Activated B cell treated with CpG ODN at 0.5 μM for 24 hours (primary cell): ENCODE results near the gene RAB43. TPM values are rescaled to one million over a fixed set of nuclear protein-coding genes. Genes with fewer than 3 reads are reported as not detected.

Experiments used
- ATAC-seq: fragments of 200-7000 bp; cut with Tn5 transposase; one replicate; pipeline ENCODE4 v1.10.0; 2021; ENCODE audit warnings: low read depth, mild to moderate bottlenecking, moderate library complexity
- CTCF ChIA-PET: fragments of 350-600 bp; sonication (Branson Sonifier 250); formaldehyde crosslinking; loops from one replicate; lab custom pipeline; 2021; ENCODE audit warnings: antibody characterized with exemption; lab: Charles Lee
- POLR2A ChIA-PET: fragments of 350-600 bp; sonication (Branson Sonifier 250); formaldehyde crosslinking; loops from one replicate; lab custom pipeline; 2021; ENCODE audit warnings: antibody characterized with exemption; lab: Charles Lee
- DNase-seq: peaks from one replicate; pipeline ENCODE4 v3.0.0; 2022
- H3K27ac Mint-ChIP-seq: one replicate; pipeline ENCODE4 v1.8.0; 2020; ENCODE audit warnings: mixed read lengths
- H3K27me3 Mint-ChIP-seq: one replicate; pipeline ENCODE4 v1.8.0; 2021; ENCODE audit warnings: mixed read lengths
- H3K36me3 Mint-ChIP-seq: one replicate; pipeline ENCODE4 v1.8.0; 2021; ENCODE audit warnings: low read depth, mixed read lengths
- H3K4me1 Mint-ChIP-seq: one replicate; pipeline ENCODE4 v1.8.0; 2021; ENCODE audit warnings: mixed read lengths
- H3K4me3 Mint-ChIP-seq: one replicate; pipeline ENCODE4 v1.8.0; 2020; ENCODE audit warnings: mild to moderate bottlenecking, mixed read lengths
- H3K9me3 Mint-ChIP-seq: one replicate; pipeline ENCODE4 v1.8.0; 2020; ENCODE audit warnings: mixed read lengths
- CTCF ChIP-seq: fragments of 200-600 bp; IDR thresholded peaks from one replicate; pipeline ENCODE4 v1.8.0; 2022; ENCODE audit warnings: antibody characterized with exemption, mild to moderate bottlenecking
- intact Hi-C: fragments of 100-400 bp; cut with micrococcal nuclease; formaldehyde crosslinking; loops from one replicate; pipeline ENCODE4 v1.15.1; 2024
- total RNA-seq: library from RNA; stranded (reverse); gene quantifications from 2 replicates; pipeline ENCODE4 v1.2.3, GENCODE V29; 2022

The RAB43 gene
- total RNA-seq, 1 donor from 2014 or later = 12.8 TPM

- no peak for TF ChIP-seq CTCF
- CTCF ChIA-PET = no interaction called here
- intact Hi-C loops = no loop called here
- POLR2A ChIA-PET = interaction anchor here (1.6 kb wide), 1 partner anchor 10 kb away, joined by 3 read pairs; the partner anchor contains the start of gene RAB43
- peaks cover 89% of the 10 kb centered on the region for H3K36me3 Mint-ChIP-seq
- H3K27me3 Mint-ChIP-seq = no peaks in the 10 kb centered on the region
- DNase-seq (no peak), ATAC-seq (no peak)
- no peak overlapping the region for H3K4me3 Mint-ChIP-seq
- no peaks in the 10 kb centered on the region for H3K4me1 Mint-ChIP-seq
- H3K9me3 Mint-ChIP-seq = no peaks in the 10 kb centered on the region
- no peak overlapping the region for H3K27ac Mint-ChIP-seq
Observed at GRCh38 chr3:129132097-129132866, 10.7 kb upstream of the RAB43 start.

DNA sequence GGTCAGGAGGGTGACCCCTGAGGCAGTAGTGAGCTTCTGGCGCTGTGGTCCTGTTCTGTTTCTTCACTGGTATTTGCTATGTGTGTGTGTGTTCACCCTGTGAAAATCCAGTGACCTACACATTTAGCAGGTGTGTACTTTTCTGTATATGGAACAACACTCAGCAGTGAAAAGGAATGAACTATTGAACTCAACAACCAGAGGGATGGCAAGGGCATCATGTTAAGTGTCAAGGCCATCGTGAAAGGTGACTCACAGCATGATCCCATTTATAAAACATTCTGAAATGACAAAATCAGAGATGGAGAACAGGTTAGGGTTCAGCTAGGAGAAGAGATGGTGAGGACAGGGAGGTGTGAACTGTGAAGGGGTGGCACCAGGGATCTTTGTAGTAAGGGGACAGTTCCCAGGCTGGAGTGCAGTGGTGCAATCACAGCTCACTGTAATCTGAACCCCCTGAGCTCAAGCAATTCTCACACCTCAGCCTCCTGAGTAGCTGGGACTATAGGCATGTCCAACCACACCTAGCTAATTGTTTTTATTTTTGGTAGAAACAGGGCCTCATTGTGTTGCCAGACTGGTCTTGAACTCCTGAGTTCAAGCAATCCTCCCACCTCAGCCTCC, 10.0 kb upstream of the RAB43 start:
- ChIA-PET POLR2A (interaction anchor here (0.6 to 1.6 kb wide), 2 partner anchors 8 to 10 kb away, joined by 3 to 4 read pairs; partner anchors contain the start of gene RAB43), CTCF (no interaction called here)
- no peaks in the 10 kb centered on the region for H3K27me3 Mint-ChIP-seq
- no peak for TF ChIP-seq CTCF
- DNase-seq = no peak
- no peak overlapping the region for H3K4me3 Mint-ChIP-seq
- ATAC-seq = no peak
- H3K27ac Mint-ChIP-seq = no peak overlapping the region
- intact Hi-C loops = no loop called here
- H3K9me3 Mint-ChIP-seq = no peaks in the 10 kb centered on the region
- H3K36me3 Mint-ChIP-seq = peaks cover 85% of the 10 kb centered on the region
- H3K4me1 Mint-ChIP-seq = no peaks in the 10 kb centered on the region

DNA sequence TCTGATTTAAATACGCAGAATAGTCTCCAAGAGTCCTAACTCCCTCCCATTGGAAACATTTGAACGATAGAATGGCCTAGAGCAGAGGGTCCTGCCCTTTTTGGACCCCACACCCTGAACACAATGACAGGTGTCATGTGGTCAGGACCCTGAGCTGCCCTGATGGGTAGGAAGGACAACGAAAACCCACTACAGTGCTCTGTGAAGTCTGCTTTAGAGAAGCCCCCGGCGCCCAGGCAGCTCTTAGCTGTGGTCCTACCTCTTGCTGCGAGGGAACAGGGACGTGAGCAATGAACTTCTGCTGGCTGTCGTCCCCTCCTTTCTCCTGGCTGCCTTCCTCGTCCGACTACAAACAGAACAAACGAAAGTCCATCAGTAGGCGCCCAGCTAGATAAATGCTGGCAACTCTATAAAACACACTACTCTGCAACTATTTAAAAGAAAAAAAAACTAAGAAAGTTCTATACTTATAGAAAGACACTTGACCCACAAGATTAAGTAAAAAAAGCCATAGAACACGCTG, 8.7 kb upstream of the RAB43 start:
- Mint-ChIP-seq H3K27ac (no peak overlapping the region), H3K4me3 (no peak overlapping the region), H3K9me3 (no peaks in the 10 kb centered on the region), H3K36me3 (peaks cover 78% of the 10 kb centered on the region), H3K4me1 (no peaks in the 10 kb centered on the region), H3K27me3 (no peaks in the 10 kb centered on the region)
- no peak for ATAC-seq
- DNase-seq = no peak
- POLR2A ChIA-PET = interaction anchor here (1.6 kb wide), 1 partner anchor 8 kb away, joined by 3 read pairs; the partner anchor contains the start of gene RAB43
- TF ChIP-seq CTCF = no peak
- intact Hi-C loops = no loop called here
- CTCF ChIA-PET = no interaction called here

GRCh38 chr3:129128357-129129155, 7.0 kb upstream of the RAB43 start:
- Mint-ChIP-seq H3K4me3 (no peak overlapping the region), H3K4me1 (peaks cover 5% of the 10 kb centered on the region), H3K36me3 (peaks cover 61% of the 10 kb centered on the region), H3K27ac (no peak overlapping the region), H3K27me3 (no peaks in the 10 kb centered on the region), H3K9me3 (no peaks in the 10 kb centered on the region)
- TF ChIP-seq CTCF = no peak
- POLR2A ChIA-PET = interaction anchor here (0.7 to 1.0 kb wide), 2 partner anchors 8 to 339 kb away, joined by 3 to 6 read pairs; no protein-coding TSS in a partner anchor
- intact Hi-C loops = no loop called here
- DNase-seq (no peak), ATAC-seq (no peak)
- CTCF ChIA-PET = no interaction called here
